Natural killer cell (primary cell): Measurements from ENCODE around the gene RPN2. TPM values are rescaled to one million over a fixed set of nuclear protein-coding genes. Genes with fewer than 3 reads are reported as not detected.

ENCODE experiments used
- ATAC-seq, 3 donors: fragments of 150-1000 bp in 2 of 3; fragments of 200-7000 bp in 1 of 3; cut with Tn5 transposase; 1 replicate in 1 of 3; 2 replicates in 2 of 3; pipeline ENCODE4 v1.10.0; 2021; ENCODE audit warnings: mild to moderate bottlenecking in 2 of 3, moderate library complexity in 2 of 3
- DNase-seq, 2 donors: peaks; one replicate each; pipeline versions ENCODE4 v3.0.0 to v3.0.0-alpha.2; 2013 to 2021; ENCODE audit warnings: mixed read lengths in 1 of 2
- H3K27ac ChIP-seq: one replicate; pipeline ENCODE4 v1.5.1; 2013; ENCODE audit warnings: mild to moderate bottlenecking, low read length
- H3K27me3 ChIP-seq: one replicate; pipeline ENCODE4 v1.6.1; 2013; ENCODE audit warnings: low read length; ENCODE audit not compliant: control insufficient read depth, insufficient read depth
- H3K36me3 ChIP-seq: one replicate; pipeline ENCODE4 v1.6.1; 2013; ENCODE audit warnings: low read length; ENCODE audit not compliant: control insufficient read depth, insufficient read depth
- H3K4me1 ChIP-seq: one replicate; pipeline ENCODE4 v1.6.1; 2013; ENCODE audit warnings: low read length; ENCODE audit not compliant: control insufficient read depth, insufficient read depth
- H3K4me3 ChIP-seq: one replicate; pipeline ENCODE4 v1.5.1; 2013; ENCODE audit warnings: low read length
- H3K9me3 ChIP-seq: one replicate; pipeline ENCODE4 v1.6.1; 2013; ENCODE audit warnings: low read length; ENCODE audit not compliant: control insufficient read depth, insufficient read depth
- H3K27ac Mint-ChIP-seq, 2 donors: one replicate each; pipeline ENCODE4 v1.8.0; 2022; ENCODE audit warnings: mild to moderate bottlenecking in 2 of 2, mixed read lengths in 2 of 2, moderate library complexity in 1 of 2
- H3K27me3 Mint-ChIP-seq, 2 donors: one replicate each; pipeline ENCODE4 v1.8.0; 2022; ENCODE audit warnings: low read depth in 2 of 2, mixed read lengths in 2 of 2
- H3K36me3 Mint-ChIP-seq: one replicate; pipeline ENCODE4 v1.8.0; 2022; ENCODE audit warnings: mixed read lengths
- H3K4me1 Mint-ChIP-seq, 2 donors: one replicate each; pipeline ENCODE4 v1.8.0; 2022; ENCODE audit warnings: mixed read lengths in 2 of 2
- H3K4me3 Mint-ChIP-seq: one replicate; pipeline ENCODE4 v1.8.0; 2022; ENCODE audit warnings: mild to moderate bottlenecking, moderate library complexity, mixed read lengths
- H3K9me3 Mint-ChIP-seq, 2 donors: one replicate each; pipeline ENCODE4 v1.8.0; 2022; ENCODE audit warnings: mixed read lengths in 2 of 2
- CTCF ChIP-seq: fragments of 200-600 bp; IDR thresholded peaks from one replicate; pipeline ENCODE4 v1.8.0; 2022; ENCODE audit warnings: antibody characterized with exemption
- WGBS: methylation state at CpG from one replicate; pipeline ENCODE4 v1.1.7; 2013; ENCODE audit warnings: missing lambda C conversion rate; ENCODE audit not compliant: insufficient coverage; 5-methylcytosine and 5-hydroxymethylcytosine counted together
- intact Hi-C: fragments of 100-400 bp; cut with micrococcal nuclease; formaldehyde crosslinking; loops from one replicate; pipeline ENCODE4 v1.14.2; 2022
- total RNA-seq, 4 donors: library from RNA; stranded (reverse); fragments of 120-200 nt in 1 of 4; gene quantifications; one replicate each; pipeline versions ENCODE4 v1.2.3 to v1.2.4, GENCODE V29; 2013 to 2022

Gene RPN2
- total RNA-seq, 3 donors from 2014 or later (not counting 1 experiment from before 2014, with no cell fraction given), result 124 to 136 (median 125) TPM

GRCh38 chr20:37193226-37193625 is 14.1 kb downstream of the RPN2 start:
- intact Hi-C loops, result no loop called here
- Mint-ChIP-seq H3K27me3 (no peaks in the 10 kb centered on the region), H3K9me3 (no peaks in the 10 kb centered on the region), H3K4me1 (peaks cover 70 to 71% of the 10 kb centered on the region in 2 donors), H3K4me3 (no peak overlapping the region), H3K27ac (peak overlapping the region in 1 of 2 donors; percentile 13), H3K36me3 (no peaks in the 10 kb centered on the region)
- TF ChIP-seq CTCF, result no peak
- DNase-seq (no peak), ATAC-seq (no peak)
- Histone ChIP-seq H3K9me3 (no peaks in the 10 kb centered on the region), H3K4me3 (no peak overlapping the region), H3K4me1 (peaks cover 29% of the 10 kb centered on the region), H3K36me3 (peaks cover 21% of the 10 kb centered on the region), H3K27me3 (no peaks in the 10 kb centered on the region), H3K27ac (no peak overlapping the region)
- 92% methylated on average over 3 of the region's 3 CpGs for WGBS

- WGBS, result 97% methylated on average over 8 of the region's 8 CpGs
- Histone ChIP-seq H3K9me3 (no peaks in the 10 kb centered on the region), H3K27ac (no peak overlapping the region), H3K27me3 (no peaks in the 10 kb centered on the region), H3K4me1 (peaks cover 29% of the 10 kb centered on the region), H3K4me3 (no peak overlapping the region), H3K36me3 (peaks cover 26% of the 10 kb centered on the region)
- no peak for TF ChIP-seq CTCF
- Mint-ChIP-seq H3K27ac (peak overlapping the region; percentile 13 to 54), H3K4me3 (no peak overlapping the region), H3K27me3 (no peaks in the 10 kb centered on the region), H3K9me3 (no peaks in the 10 kb centered on the region), H3K36me3 (no peaks in the 10 kb centered on the region), H3K4me1 (peaks cover 70 to 71% of the 10 kb centered on the region in 2 donors)
- ATAC-seq (no peak), DNase-seq (no peak)
- intact Hi-C loops, result loop anchor here (2.0 kb wide), 1 partner anchor 191 kb away; no protein-coding TSS in a partner anchor
Observed at GRCh38 chr20:37193821-37194220, 14.7 kb downstream of the RPN2 start.

GRCh38 chr20:37194621-37195417 is 15.7 kb downstream of the RPN2 start:
- H3K36me3 Mint-ChIP-seq, result no peaks in the 10 kb centered on the region
- Histone ChIP-seq H3K4me1 (peaks cover 29% of the 10 kb centered on the region), H3K27me3 (no peaks in the 10 kb centered on the region), H3K27ac (no peak overlapping the region), H3K9me3 (no peaks in the 10 kb centered on the region), H3K36me3 (peaks cover 31% of the 10 kb centered on the region), H3K4me3 (no peak overlapping the region)
- no peak for TF ChIP-seq CTCF
- H3K27ac Mint-ChIP-seq, result peak overlapping the region; percentile 13 to 54
- H3K9me3 Mint-ChIP-seq, result no peaks in the 10 kb centered on the region
- no peaks in the 10 kb centered on the region for H3K27me3 Mint-ChIP-seq
- peaks cover 61 to 64% of the 10 kb centered on the region in 2 donors for H3K4me1 Mint-ChIP-seq
- no peak overlapping the region for H3K4me3 Mint-ChIP-seq
- 40% methylated on average over 14 of the region's 14 CpGs for WGBS
- intact Hi-C loops, result loop anchor here (1.0 to 2.0 kb wide), 2 partner anchors 190 to 339 kb away; no protein-coding TSS in a partner anchor
- ATAC-seq, result no peak
- DNase-seq, result peak in 1 of 2 donors; percentile 55
